Keratinocyte (primary cell): Measurements from ENCODE around the gene NDUFC2. TPM values are rescaled to one million over a fixed set of nuclear protein-coding genes. Genes with fewer than 3 reads are reported as not detected.
"Not testable (repeated sequence)": the region's sequence is repeated elsewhere in the genome, so short reads cannot be mapped to it uniquely, and the experiment has no call there.

Experiments
- DNase-seq: peaks from one replicate; pipeline ENCODE4 v3.0.0-alpha.2; 2011; ENCODE audit warnings: low read depth, missing footprints, low spot score
- FAIRE-seq: peaks from 2 replicates; lab custom pipeline; 2011; peaks lifted over from hg19 to GRCh38; lab: Jason Lieb, UNC
- H2AFZ ChIP-seq: 2 replicates; pipeline ENCODE4 v1.6.0; 2012; ENCODE audit warnings: low read length, control low read depth, inconsistent platforms; ENCODE audit not compliant: control insufficient read depth
- H3K27ac ChIP-seq: 2 replicates; pipeline ENCODE4 v1.5.1; 2011; ENCODE audit warnings: low read length; ENCODE audit not compliant: control insufficient read depth, insufficient read depth
- H3K27me3 ChIP-seq: 3 replicates; pipeline ENCODE4 v1.6.0; 2011; ENCODE audit warnings: low read length; ENCODE audit not compliant: control insufficient read depth, insufficient read depth; ENCODE audit errors: extremely low read depth
- H3K36me3 ChIP-seq, 2 experiments: 2 replicates in 1 of 2; 3 replicates in 1 of 2; pipeline ENCODE4 v1.5.1; 2011; ENCODE audit warnings: low read length in 2 of 2, mild to moderate bottlenecking in 1 of 2; ENCODE audit not compliant: control insufficient read depth in 2 of 2, insufficient read depth in 2 of 2; ENCODE audit errors: extremely low read depth in 1 of 2
- H3K4me1 ChIP-seq: 3 replicates; pipeline ENCODE4 v1.5.1; 2011; ENCODE audit warnings: low read length; ENCODE audit not compliant: control insufficient read depth, insufficient read depth; ENCODE audit errors: extremely low read depth
- H3K4me2 ChIP-seq: 3 replicates; pipeline ENCODE4 v1.6.0; 2011; ENCODE audit warnings: low read depth, low read length; ENCODE audit not compliant: control insufficient read depth, insufficient read depth; ENCODE audit errors: extremely low read depth
- H3K4me3 ChIP-seq, 3 experiments: fragments of 200-600 bp in 1 of 3; sonication (generic) in 1 of 3; 2 replicates in 2 of 3; 3 replicates in 1 of 3; pipeline ENCODE4 v1.5.1; 2011 to 2016; ENCODE audit warnings: low read length in 3 of 3, mild to moderate bottlenecking in 3 of 3, control low read depth in 2 of 3, inconsistent platforms in 1 of 3, low read depth in 1 of 3, mixed read lengths in 1 of 3, mixed run types in 1 of 3, moderate library complexity in 1 of 3; ENCODE audit not compliant: control insufficient read depth in 2 of 3, insufficient read depth in 2 of 3; ENCODE audit errors: extremely low read depth in 1 of 3
- H3K79me2 ChIP-seq: 2 replicates; pipeline ENCODE4 v1.6.0; 2012; ENCODE audit warnings: low read length; ENCODE audit not compliant: control insufficient read depth, insufficient read depth
- H3K9ac ChIP-seq: 3 replicates; pipeline ENCODE4 v1.6.0; 2011; ENCODE audit warnings: low read length; ENCODE audit not compliant: control insufficient read depth, insufficient read depth; ENCODE audit errors: extremely low read depth
- H3K9me1 ChIP-seq: 3 replicates; pipeline ENCODE4 v1.6.0; 2011; ENCODE audit warnings: low read length; ENCODE audit not compliant: control insufficient read depth, insufficient read depth; ENCODE audit errors: extremely low read depth
- H3K9me3 ChIP-seq: 2 replicates; pipeline ENCODE4 v1.5.1; 2012; ENCODE audit warnings: low read depth, low read length; ENCODE audit not compliant: control insufficient read depth
- H4K20me1 ChIP-seq: 3 replicates; pipeline ENCODE4 v1.6.0; 2011; ENCODE audit warnings: low read length; ENCODE audit not compliant: control insufficient read depth, insufficient read depth; ENCODE audit errors: extremely low read depth
- CTCF ChIP-seq, 3 experiments: IDR thresholded peaks in 1 of 3; conservative IDR thresholded peaks in 1 of 3; optimal IDR thresholded peaks in 1 of 3; 2 replicates in 2 of 3; 3 replicates in 1 of 3; pipeline versions ENCODE3 to v1.5.1; 2011; ENCODE audit warnings: low read length in 3 of 3, mild to moderate bottlenecking in 3 of 3, moderate library complexity in 2 of 3, control low read depth in 1 of 3, inconsistent platforms in 1 of 3; ENCODE audit not compliant: insufficient read depth in 2 of 3; ENCODE audit errors: extremely low read depth in 1 of 3
- EZH2 ChIP-seq: IDR thresholded peaks from one replicate; pipeline ENCODE4 v1.6.1; 2012; ENCODE audit warnings: inconsistent platforms, mild to moderate bottlenecking, low read length, moderate library complexity
- dilution Hi-C: fragments of 300-500 bp; cut with MboI; formaldehyde crosslinking; loops from one replicate; pipeline ENCODE4 v1.7.0; 2020; ENCODE audit warnings: low sequenced_read_pairs; ENCODE audit not compliant: extremely low pct_ligation_motif_present
- polyA plus RNA-seq, 5 experiments: library from polyadenylated mRNA; depleted of rRNA in 3 of 5; stranded (reverse) in 3 of 5; stranded (forward) in 1 of 5; unstranded in 1 of 5; fragments of >200 nt; gene quantifications; 1 replicate in 1 of 5; 2 replicates in 3 of 5; 3 replicates in 1 of 5; pipeline versions ENCODE4 v1.2.1 to v1.2.3, GENCODE V29; 2011 to 2012; ENCODE audit warnings: missing spikeins in 2 of 5, low read depth in 1 of 5, low replicate concordance in 1 of 5

Gene NDUFC2
- polyA plus RNA-seq, 1 donor (not counting 4 experiments of a cell fraction or from before 2014, with no cell fraction given): 150 TPM

- Histone ChIP-seq H3K4me3 (no peak overlapping the region), H3K27me3 (no peaks in the 10 kb centered on the region), H3K27ac (no peak overlapping the region), H2AFZ (no peak overlapping the region), H3K4me1 (no peaks in the 10 kb centered on the region), H3K36me3 (no peaks in the 10 kb centered on the region), H3K9ac (no peak overlapping the region), H3K4me2 (no peak overlapping the region), H3K9me1 (no peaks in the 10 kb centered on the region), H4K20me1 (no peaks in the 10 kb centered on the region), H3K9me3 (no peaks in the 10 kb centered on the region), H3K79me2 (no peaks in the 10 kb centered on the region)
- no peak for TF ChIP-seq EZH2
- TF ChIP-seq CTCF (optimal IDR thresholded peaks at IDR 0.05 in 1 of 3, IDR thresholded peaks at IDR 0.05 in 1 of 3, conservative IDR thresholded peaks at IDR 0.05 in 1 of 3; ENCODE audit: extremely low read depth in 1 of 3, insufficient read depth in 2 of 3, low read length in 3 of 3): no peak
- dilution Hi-C loops: no loop called here
- DNase-seq: no peak
- no peak for FAIRE-seq
Observed at GRCh38 chr11:78085972-78086371, 6.3 kb upstream of the NDUFC2 start.

DNA sequence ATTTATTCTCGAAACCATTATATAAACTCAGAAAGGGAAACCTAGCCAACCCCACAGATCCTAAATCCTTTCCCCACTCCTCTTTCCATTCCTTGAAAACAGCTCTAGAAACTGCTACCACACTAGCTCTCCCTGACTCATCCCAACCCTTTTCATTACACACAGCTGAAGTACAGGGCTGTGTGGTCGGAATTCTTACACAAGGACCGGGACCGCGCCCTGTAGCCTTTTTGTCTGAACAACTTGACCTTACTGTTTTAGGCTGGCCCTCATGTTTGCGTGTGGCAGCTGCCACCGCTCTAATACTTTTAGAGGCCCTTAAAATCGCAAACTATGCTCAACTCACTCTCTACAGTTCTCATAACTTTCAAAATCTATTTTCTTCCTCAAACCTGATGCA is 4.8 kb upstream of the NDUFC2 start:
- H3K4me1 ChIP-seq, H3K4me2 ChIP-seq, H3K79me2 ChIP-seq, dilution Hi-C loops, H3K9me3 ChIP-seq, H3K4me3 ChIP-seq, FAIRE-seq, H3K27me3 ChIP-seq, H2AFZ ChIP-seq, H3K27ac ChIP-seq, DNase-seq, H3K9me1 ChIP-seq, H4K20me1 ChIP-seq, H3K36me3 ChIP-seq, H3K9ac ChIP-seq: not testable (repeated sequence)

DNA sequence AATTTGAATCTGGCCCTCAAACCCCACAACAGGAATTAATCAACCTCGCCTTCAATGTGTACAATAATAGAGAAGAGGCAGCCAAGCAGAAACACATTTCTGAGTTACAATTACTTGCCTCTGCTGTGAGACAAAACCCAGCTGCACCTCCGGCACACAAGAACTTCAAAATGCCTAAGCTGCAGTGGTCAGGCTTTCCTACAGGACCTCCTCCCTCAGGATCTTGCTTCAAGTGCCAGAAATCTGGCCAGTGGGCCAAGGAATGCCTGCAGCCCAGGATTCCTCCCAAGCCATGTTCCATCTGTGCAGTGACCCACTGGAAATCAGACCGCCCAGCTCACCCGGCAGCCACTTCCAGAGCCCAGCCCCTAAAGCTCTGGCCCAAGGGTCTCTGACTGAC is 3.4 kb upstream of the NDUFC2 start:
- Histone ChIP-seq H3K4me3 (no peak overlapping the region), H3K9me3 (no peaks in the 10 kb centered on the region), H4K20me1 (no peaks in the 10 kb centered on the region), H3K9me1 (peaks cover under 1% of the 10 kb centered on the region), H2AFZ (no peak overlapping the region), H3K4me2 (no peak overlapping the region), H3K27ac (no peak overlapping the region), H3K9ac (no peak overlapping the region), H3K4me1 (peaks cover 10% of the 10 kb centered on the region), H3K79me2 (peaks cover 17% of the 10 kb centered on the region), H3K36me3 (peaks cover 0 to 1% of the 10 kb centered on the region in 2 experiments), H3K27me3 (no peaks in the 10 kb centered on the region)
- TF ChIP-seq CTCF (optimal IDR thresholded peaks at IDR 0.05 in 1 of 3, IDR thresholded peaks at IDR 0.05 in 1 of 3, conservative IDR thresholded peaks at IDR 0.05 in 1 of 3; ENCODE audit: extremely low read depth in 1 of 3, insufficient read depth in 2 of 3, low read length in 3 of 3) (no peak), EZH2 (no peak)
- dilution Hi-C loops: no loop called here
- DNase-seq: no peak
- FAIRE-seq: no peak
